H1 (cell line): ENCODE measurements around the gene BTK. TPM values are rescaled to one million over a fixed set of nuclear protein-coding genes. Genes with fewer than 3 reads are reported as not detected.

Experiments used
- CTCF ChIA-PET: fragments of 300-600 bp; sonication (Branson Sonifier 250); formaldehyde crosslinking; loops from one replicate; lab custom pipeline; 2021; ENCODE audit not compliant: partially characterized antibody; lab: Charles Lee
- POLR2A ChIA-PET: fragments of 300-600 bp; sonication (Branson Sonifier 250); formaldehyde crosslinking; loops from one replicate; lab custom pipeline; 2021; ENCODE audit warnings: inconsistent platforms; ENCODE audit not compliant: partially characterized antibody; lab: Charles Lee
- DNase-seq, 2 experiments: peaks; one replicate each; pipeline versions ENCODE4 v3.0.0 to v3.0.0-alpha.2; 2010 to 2022; ENCODE audit warnings: low spot score in 2 of 2, low read depth in 1 of 2, mixed read lengths in 1 of 2
- FAIRE-seq: peaks from 2 replicates; lab custom pipeline; 2011; peaks lifted over from hg19 to GRCh38; lab: Jason Lieb, UNC
- H2AFZ ChIP-seq: 2 replicates; pipeline ENCODE4 v1.8.1; 2012; ENCODE audit warnings: low read length, inconsistent platforms
- H2AK5ac ChIP-seq: 2 replicates; pipeline ENCODE4 v1.6.1; 2013; ENCODE audit warnings: low read depth, low read length
- H2BK120ac ChIP-seq: replicated peaks from 2 replicates; pipeline ENCODE3; 2013; ENCODE audit warnings: low read depth, low read length, inconsistent platforms
- H2BK12ac ChIP-seq: 2 replicates; pipeline ENCODE4 v1.6.1; 2013; ENCODE audit warnings: low read depth, low read length
- H2BK15ac ChIP-seq: 2 replicates; pipeline ENCODE4 v1.6.1; 2013; ENCODE audit warnings: low read length
- H2BK20ac ChIP-seq: 2 replicates; pipeline ENCODE4 v1.6.1; 2013; ENCODE audit warnings: low read length
- H2BK5ac ChIP-seq: 2 replicates; pipeline ENCODE4 v1.6.1; 2013; ENCODE audit warnings: low read depth, low read length
- H3K14ac ChIP-seq: 2 replicates; pipeline ENCODE4 v1.6.1; 2013; ENCODE audit warnings: inconsistent platforms; ENCODE audit not compliant: insufficient read length
- H3K18ac ChIP-seq: 2 replicates; pipeline ENCODE4 v1.6.1; 2013; ENCODE audit warnings: low read length; ENCODE audit errors: extremely low read depth
- H3K23ac ChIP-seq: 2 replicates; pipeline ENCODE4 v1.6.1; 2013; ENCODE audit warnings: inconsistent platforms; ENCODE audit not compliant: insufficient read length
- H3K23me2 ChIP-seq: 2 replicates; pipeline ENCODE4 v1.6.1; 2013; ENCODE audit warnings: low read depth, low read length
- H3K27ac ChIP-seq: 2 replicates; pipeline ENCODE4 v1.6.1; 2011; ENCODE audit warnings: low read depth, low read length, inconsistent platforms
- H3K27me3 ChIP-seq, 4 experiments: replicated peaks in 1 of 4; 1 replicate in 1 of 4; 2 replicates in 3 of 4; pipeline versions ENCODE4 v1.6.1 to v1.8.1; 2011 to 2013; ENCODE audit warnings: low read length in 3 of 4, mild to moderate bottlenecking in 3 of 4, inconsistent platforms in 2 of 4, mixed read lengths in 2 of 4, moderate library complexity in 1 of 4; ENCODE audit not compliant: control insufficient read depth in 3 of 4, insufficient read depth in 3 of 4; ENCODE audit errors: extremely low read depth in 1 of 4
- H3K36me3 ChIP-seq, 4 experiments: 2 replicates each; pipeline versions ENCODE4 v1.6.1 to v1.8.1; 2011 to 2013; ENCODE audit warnings: mild to moderate bottlenecking in 4 of 4, low read length in 3 of 4, moderate library complexity in 2 of 4, control low read depth in 1 of 4, inconsistent platforms in 1 of 4; ENCODE audit not compliant: insufficient read depth in 4 of 4, control insufficient read depth in 2 of 4
- H3K4ac ChIP-seq: replicated peaks from 2 replicates; pipeline ENCODE3; 2013; ENCODE audit warnings: low read length, low read depth, mixed read lengths, inconsistent platforms; ENCODE audit not compliant: insufficient read length
- H3K4me1 ChIP-seq, 4 experiments: replicated peaks in 1 of 4; 1 replicate in 1 of 4; 2 replicates in 3 of 4; pipeline versions ENCODE4 v1.6.1 to v1.8.1; 2011 to 2013; ENCODE audit warnings: low read length in 3 of 4, inconsistent platforms in 2 of 4, mixed read lengths in 1 of 4; ENCODE audit not compliant: insufficient read depth in 4 of 4, control insufficient read depth in 3 of 4
- H3K4me2 ChIP-seq, 2 experiments: 2 replicates each; pipeline versions ENCODE4 v1.6.1 to v1.8.1; 2011 to 2013; ENCODE audit warnings: low read depth in 2 of 2, low read length in 2 of 2, control low read depth in 1 of 2, inconsistent platforms in 1 of 2, mild to moderate bottlenecking in 1 of 2; ENCODE audit not compliant: insufficient read depth in 1 of 2
- H3K4me3 ChIP-seq, 4 experiments: fragments of 200-600, 300-600 bp in 1 of 4; sonication (generic), shearing (Covaris generic), sonication (Bioruptor Twin) in 1 of 4; 2 replicates each; pipeline versions ENCODE4 v1.5.1 to v1.8.1; 2011 to 2016; ENCODE audit warnings: low read length in 4 of 4, low read depth in 3 of 4, control low read depth in 2 of 4, inconsistent platforms in 2 of 4, mild to moderate bottlenecking in 2 of 4, mixed read lengths in 1 of 4, moderate library complexity in 1 of 4; ENCODE audit not compliant: insufficient read depth in 2 of 4; ENCODE audit errors: extremely low read depth in 1 of 4
- H3K56ac ChIP-seq: replicated peaks from 2 replicates; pipeline ENCODE3; 2013; ENCODE audit warnings: low read depth, mild to moderate bottlenecking, mixed read lengths, low read length, inconsistent platforms; ENCODE audit not compliant: insufficient read length
- H3K79me1 ChIP-seq: 2 replicates; pipeline ENCODE4 v1.6.1; 2013; ENCODE audit warnings: low read depth, low read length, control low read depth
- H3K79me2 ChIP-seq, 2 experiments: 2 replicates each; pipeline versions ENCODE4 v1.6.1 to v1.8.1; 2012 to 2013; ENCODE audit warnings: low read length in 2 of 2, mild to moderate bottlenecking in 2 of 2, inconsistent platforms in 1 of 2; ENCODE audit not compliant: insufficient read depth in 2 of 2, control insufficient read depth in 1 of 2
- H3K9ac ChIP-seq, 4 experiments: replicated peaks in 1 of 4; 1 replicate in 1 of 4; 2 replicates in 3 of 4; pipeline versions ENCODE4 v1.6.1 to v1.8.1; 2011 to 2013; ENCODE audit warnings: low read depth in 3 of 4, low read length in 3 of 4, control low read depth in 2 of 4, mild to moderate bottlenecking in 2 of 4, moderate library complexity in 2 of 4, inconsistent platforms in 1 of 4; ENCODE audit errors: extremely low read depth in 1 of 4
- H3K9me3 ChIP-seq, 2 experiments: 2 replicates each; pipeline versions ENCODE4 v1.6.1 to v1.8.1; 2012 to 2013; ENCODE audit warnings: mild to moderate bottlenecking in 2 of 2, moderate library complexity in 2 of 2, control low read depth in 1 of 2, inconsistent platforms in 1 of 2, low read depth in 1 of 2, low read length in 1 of 2, mixed read lengths in 1 of 2; ENCODE audit not compliant: insufficient read depth in 2 of 2
- H4K20me1 ChIP-seq, 2 experiments: replicated peaks in 1 of 2; 2 replicates each; pipeline versions ENCODE3 to v1.8.1; 2011 to 2013; ENCODE audit warnings: inconsistent platforms in 2 of 2, low read length in 2 of 2, mild to moderate bottlenecking in 1 of 2; ENCODE audit not compliant: insufficient read depth in 2 of 2, control insufficient read depth in 1 of 2
- H4K5ac ChIP-seq: 2 replicates; pipeline ENCODE4 v1.6.1; 2013; ENCODE audit warnings: low read length, low read depth, mixed read lengths, inconsistent platforms; ENCODE audit not compliant: insufficient read length
- H4K8ac ChIP-seq: 2 replicates; pipeline ENCODE4 v1.8.0; 2013; ENCODE audit warnings: mild to moderate bottlenecking, moderate library complexity, low read length, inconsistent platforms; ENCODE audit not compliant: insufficient read depth; ENCODE audit errors: extremely low read depth
- H4K91ac ChIP-seq: replicated peaks from 2 replicates; pipeline ENCODE3; 2013; ENCODE audit warnings: low read length, mixed read lengths, inconsistent platforms; ENCODE audit not compliant: insufficient read length
- ASH2L ChIP-seq: fragments of 200-600, 300-600 bp; sonication (generic); IDR thresholded peaks from one replicate; pipeline ENCODE4 v1.7.1; 2017; ENCODE audit warnings: low read length
- FOSL1 ChIP-seq: IDR thresholded peaks from 2 replicates; pipeline ENCODE4 v1.6.1; 2011; ENCODE audit warnings: mild to moderate bottlenecking, low read depth, low read length, moderate library complexity; ENCODE audit not compliant: insufficient read depth
- GTF2F1 ChIP-seq: IDR thresholded peaks from 2 replicates; pipeline ENCODE4 v1.6.1; 2012; ENCODE audit warnings: low read depth, low read length, improper control_type of control experiment, borderline replicate concordance
- HDAC2 ChIP-seq, 2 experiments: fragments of 300-600 bp in 1 of 2; sonication (generic) in 1 of 2; IDR thresholded peaks; 2 replicates each; pipeline ENCODE4 v1.6.1; 2011 to 2012; ENCODE audit warnings: low read depth in 2 of 2, low read length in 2 of 2, mild to moderate bottlenecking in 2 of 2, moderate library complexity in 2 of 2, borderline replicate concordance in 1 of 2, inconsistent platforms in 1 of 2
- MAFK ChIP-seq: IDR thresholded peaks from 2 replicates; pipeline ENCODE4 v1.6.1; 2012; ENCODE audit warnings: low read depth, mild to moderate bottlenecking, improper control_type of control experiment, low read length
- NRF1 ChIP-seq: IDR thresholded peaks from 2 replicates; pipeline ENCODE4 v1.6.1; 2011; ENCODE audit warnings: mild to moderate bottlenecking, low read depth, low read length, improper control_type of control experiment
- POLR2AphosphoS5 ChIP-seq: IDR thresholded peaks from 2 replicates; pipeline ENCODE4 v1.6.1; 2011; ENCODE audit warnings: low read depth, low read length
- RXRA ChIP-seq: IDR thresholded peaks from 2 replicates; pipeline ENCODE4 v1.6.1; 2011; ENCODE audit warnings: low read depth, mild to moderate bottlenecking, low read length, moderate library complexity; ENCODE audit not compliant: insufficient read depth
- SP4 ChIP-seq: IDR thresholded peaks from 2 replicates; pipeline ENCODE4 v1.6.1; 2012; ENCODE audit warnings: low read length, inconsistent platforms
- WGBS, 2 experiments: shearing (Covaris generic) in 1 of 2; methylation state at CpG; one replicate each; pipeline versions ENCODE4 v1.1.6 to v1.1.7; 2013 to 2015; ENCODE audit warnings: low lambda C conversion rate in 2 of 2, mixed read lengths in 2 of 2, inconsistent platforms in 1 of 2, low coverage in 1 of 2, missing lambda C conversion rate in 1 of 2; ENCODE audit not compliant: insufficient replicate concordance in 2 of 2, insufficient coverage in 1 of 2, insufficient read length in 1 of 2; ENCODE audit errors: extremely low coverage in 1 of 2, missing lambda C conversion rate in 1 of 2; 5-methylcytosine and 5-hydroxymethylcytosine counted together
- polyA plus RNA-seq, 7 experiments: library from polyadenylated mRNA; depleted of rRNA in 3 of 7; stranded (reverse) in 5 of 7; unstranded in 2 of 7; fragments of >200 nt in 5 of 7; fragments of 200-250 nt in 2 of 7; gene quantifications; 1 replicate in 5 of 7; 2 replicates in 1 of 7; 4 replicates in 1 of 7; pipeline versions ENCODE4 v1.2.1 to v1.2.3, GENCODE V29; 2011 to 2013; ENCODE audit warnings: missing spikeins in 2 of 7, mixed read lengths in 2 of 7
- total RNA-seq: library from RNA; stranded (reverse); fragmentation: NEBNext Ultra II Directional; extraction: Animal tissue kit (Norgen Biotek cat#: 25700); gene quantifications from 2 replicates; pipeline ENCODE4 v1.2.1, GENCODE V29; 2021
- TF ChIP-seq, protein P1 (sequence below): IDR thresholded peaks from 2 replicates; pipeline ENCODE4 v1.6.1; 2012; ENCODE audit warnings: inconsistent platforms
- TF ChIP-seq, protein P2 (sequence below): IDR thresholded peaks from 2 replicates; pipeline ENCODE4 v1.6.1; 2012; ENCODE audit warnings: low read length, inconsistent platforms

Gene BTK
- total and polyA plus RNA-seq, 2 of the 8 experiments (the other 6 are each of a cell fraction or from before 2014, with no cell fraction given), result 0.06 to 0.20 TPM

DNA sequence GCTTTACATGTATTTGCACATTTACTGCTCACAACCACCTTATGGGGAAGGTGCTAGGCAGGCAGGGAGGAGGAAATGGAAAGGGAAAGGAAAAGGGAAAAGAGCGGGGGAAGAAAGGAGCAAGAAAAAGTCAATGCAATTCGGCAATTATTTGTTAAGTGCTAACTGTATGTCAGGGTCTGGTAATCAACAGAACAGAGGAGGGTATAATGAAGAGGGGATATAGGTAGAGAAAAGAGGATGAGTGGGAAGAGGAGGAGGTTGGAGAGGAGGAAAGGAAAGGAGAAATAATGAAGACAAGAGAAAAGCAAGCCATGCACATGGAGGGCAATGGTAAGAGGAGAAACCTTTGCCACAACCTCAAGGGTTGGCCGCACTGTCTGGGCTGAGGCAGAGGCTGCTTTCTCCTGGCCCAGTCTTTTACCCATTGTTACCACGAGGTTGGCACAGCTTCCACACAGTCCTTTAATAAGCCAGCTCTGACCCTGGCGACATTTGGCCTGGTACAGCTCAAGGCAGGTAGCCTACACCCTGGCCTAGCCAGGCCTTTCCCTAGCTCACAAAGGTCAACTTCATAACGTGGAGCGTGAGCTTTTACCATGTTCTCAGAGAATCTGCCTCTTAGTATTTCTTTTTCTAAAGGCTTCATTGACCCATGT lies 836 bp downstream of the BTK start:
- Histone ChIP-seq H3K9me3 (no peaks in the 10 kb centered on the region), H2BK120ac (no peak overlapping the region), H3K56ac (no peak overlapping the region), H2BK20ac (no peak overlapping the region), H4K91ac (no peak overlapping the region), H3K9ac (no peak overlapping the region), H3K23ac (no peak overlapping the region), H2AK5ac (no peak overlapping the region), H3K36me3 (no peaks in the 10 kb centered on the region), H2BK12ac (no peak overlapping the region), H3K27me3 (no peaks in the 10 kb centered on the region), H3K79me1 (no peaks in the 10 kb centered on the region), H3K18ac (no peak overlapping the region), H3K4me1 (no peaks in the 10 kb centered on the region), H3K79me2 (no peaks in the 10 kb centered on the region), H2BK15ac (no peak overlapping the region), H4K5ac (no peak overlapping the region), H3K4me2 (no peak overlapping the region), H3K23me2 (no peaks in the 10 kb centered on the region), H3K4me3 (no peak overlapping the region), H4K20me1 (no peaks in the 10 kb centered on the region), H3K14ac (no peak overlapping the region), H3K4ac (no peak overlapping the region), H3K27ac (no peak overlapping the region), H2BK5ac (no peak overlapping the region), H4K8ac (no peak overlapping the region), H2AFZ (no peak overlapping the region)
- TF ChIP-seq RXRA (no peak), HDAC2 (IDR thresholded peaks at IDR 0.05; ENCODE audit: borderline replicate concordance in 1 of 2, low read depth in 2 of 2, low read length in 2 of 2) (no peak), MAFK (no peak), SP4 (no peak), FOSL1 (no peak), GTF2F1 (no peak), ASH2L (no peak), NRF1 (no peak), POLR2AphosphoS5 (no peak)
- TF ChIP-seq, protein P1, sequence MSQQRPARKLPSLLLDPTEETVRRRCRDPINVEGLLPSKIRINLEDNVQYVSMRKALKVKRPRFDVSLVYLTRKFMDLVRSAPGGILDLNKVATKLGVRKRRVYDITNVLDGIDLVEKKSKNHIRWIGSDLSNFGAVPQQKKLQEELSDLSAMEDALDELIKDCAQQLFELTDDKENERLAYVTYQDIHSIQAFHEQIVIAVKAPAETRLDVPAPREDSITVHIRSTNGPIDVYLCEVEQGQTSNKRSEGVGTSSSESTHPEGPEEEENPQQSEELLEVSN, result no peak
- TF ChIP-seq, protein P2, sequence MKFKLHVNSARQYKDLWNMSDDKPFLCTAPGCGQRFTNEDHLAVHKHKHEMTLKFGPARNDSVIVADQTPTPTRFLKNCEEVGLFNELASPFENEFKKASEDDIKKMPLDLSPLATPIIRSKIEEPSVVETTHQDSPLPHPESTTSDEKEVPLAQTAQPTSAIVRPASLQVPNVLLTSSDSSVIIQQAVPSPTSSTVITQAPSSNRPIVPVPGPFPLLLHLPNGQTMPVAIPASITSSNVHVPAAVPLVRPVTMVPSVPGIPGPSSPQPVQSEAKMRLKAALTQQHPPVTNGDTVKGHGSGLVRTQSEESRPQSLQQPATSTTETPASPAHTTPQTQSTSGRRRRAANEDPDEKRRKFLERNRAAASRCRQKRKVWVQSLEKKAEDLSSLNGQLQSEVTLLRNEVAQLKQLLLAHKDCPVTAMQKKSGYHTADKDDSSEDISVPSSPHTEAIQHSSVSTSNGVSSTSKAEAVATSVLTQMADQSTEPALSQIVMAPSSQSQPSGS, result no peak
- WGBS, 2 experiments, result 90% methylated on average over 6 of the region's 7 CpGs; no CpG with 5 or more reads in 1 of the 2 experiments
- ChIA-PET POLR2A (interaction anchor here (1.1 kb wide), 1 partner anchor 10 kb away, joined by 4 read pairs; no protein-coding TSS in a partner anchor), CTCF (interaction anchor here (1.2 kb wide), 1 partner anchor 27 kb away, joined by 3 read pairs; no protein-coding TSS in a partner anchor)
- no peak for DNase-seq
- FAIRE-seq, result no peak
